ENCODE data around the gene SLC2A9.
"Not testable (repeated sequence)": the region's sequence is repeated elsewhere in the genome, so short reads cannot be mapped to it uniquely, and the experiment has no call there.

The SLC2A9 gene

GRCh38 chr4:9923195-9923812 lies 98.0 kb downstream of the SLC2A9 start:
- no peak for DNase-seq

- no peak for DNase-seq
Measured at GRCh38 chr4:9921326-9921725, 100.0 kb downstream of the SLC2A9 start.

GRCh38 chr4:9920029-9920428 lies 101.3 kb downstream of the SLC2A9 start:
- DNase-seq: no peak

- DNase-seq: no peak
Measured at GRCh38 chr4:9919047-9919446, 102.2 kb downstream of the SLC2A9 start.

GRCh38 chr4:9918484-9918883 lies 102.8 kb downstream of the SLC2A9 start:
- DNase-seq: no peak

GRCh38 chr4:9916937-9917336 lies 104.4 kb downstream of the SLC2A9 start:
- no peak for DNase-seq

- no peak for DNase-seq
Measured at GRCh38 chr4:9916346-9916745, 105.0 kb downstream of the SLC2A9 start.

- DNase-seq: no peak
Measured at GRCh38 chr4:9913846-9914245, 107.5 kb downstream of the SLC2A9 start.

- DNase-seq: no peak
Measured at GRCh38 chr4:9906996-9907395, 114.3 kb downstream of the SLC2A9 start.

GRCh38 chr4:9904976-9905587 lies 116.2 kb downstream of the SLC2A9 start:
- no peak for DNase-seq

- no peak for DNase-seq
Measured at GRCh38 chr4:9903317-9903716, 118.0 kb downstream of the SLC2A9 start.

GRCh38 chr4:9901257-9901656 lies 120.0 kb downstream of the SLC2A9 start:
- no peak for DNase-seq

- DNase-seq: not testable (repeated sequence)
Measured at GRCh38 chr4:9900633-9901032, 120.7 kb downstream of the SLC2A9 start.

GRCh38 chr4:9899306-9900055 lies 121.8 kb downstream of the SLC2A9 start:
- DNase-seq: no peak

GRCh38 chr4:9898596-9899305 lies 122.5 kb downstream of the SLC2A9 start:
- no peak for DNase-seq

- DNase-seq: no peak
Measured at GRCh38 chr4:9895333-9895705, 126.0 kb downstream of the SLC2A9 start.

- DNase-seq: no peak
Measured at GRCh38 chr4:9894644-9895332, 126.5 kb downstream of the SLC2A9 start.

GRCh38 chr4:9893329-9894108 lies 127.8 kb downstream of the SLC2A9 start:
- DNase-seq: no peak

- no peak for DNase-seq
Measured at GRCh38 chr4:9891740-9892139, 129.6 kb downstream of the SLC2A9 start.

- DNase-seq: no peak
Measured at GRCh38 chr4:9891056-9891455, 130.2 kb downstream of the SLC2A9 start.

- DNase-seq: no peak
Measured at GRCh38 chr4:9889306-9889705, 132.0 kb downstream of the SLC2A9 start.

GRCh38 chr4:9885958-9886357 lies 135.3 kb downstream of the SLC2A9 start:
- DNase-seq: no peak

Data from activated CD4-positive, alpha-beta T cell treated with anti-CD3 and anti-CD28 coated beads for 1 hour (primary cell).